Activated T-cell treated with anti-CD3 and anti-CD28 coated beads, Interleukin-2, amount 50 U/mL, for 72 hours (primary cell): Measurements from ENCODE around the gene PDGFRB. TPM values are rescaled to one million over a fixed set of nuclear protein-coding genes. Genes with fewer than 3 reads are reported as not detected.

Experiments used
- ATAC-seq, 2 donors: fragments of 150-1000 bp; cut with Tn5 transposase; replicated peaks in 1 of 2; 2 replicates each; pipeline ENCODE4 v1.10.0; 2021; ENCODE audit warnings: moderate library complexity in 2 of 2, mild to moderate bottlenecking in 1 of 2
- DNase-seq, 2 donors: peaks; one replicate each; pipeline ENCODE4 v3.0.0; 2021 to 2022; ENCODE audit warnings: mixed read lengths in 1 of 2
- H3K27ac Mint-ChIP-seq: one replicate; pipeline ENCODE4 v1.8.0; 2022; ENCODE audit warnings: mild to moderate bottlenecking, moderate library complexity, mixed read lengths
- H3K27me3 Mint-ChIP-seq: one replicate; pipeline ENCODE4 v1.8.0; 2022; ENCODE audit warnings: low read depth, mixed read lengths
- H3K36me3 Mint-ChIP-seq, 2 donors: one replicate each; pipeline ENCODE4 v1.8.0; 2022; ENCODE audit warnings: mixed read lengths in 2 of 2, mild to moderate bottlenecking in 1 of 2; ENCODE audit not compliant: insufficient read depth in 2 of 2
- H3K4me1 Mint-ChIP-seq: one replicate; pipeline ENCODE4 v1.8.0; 2022; ENCODE audit warnings: low read depth, mixed read lengths
- H3K4me3 Mint-ChIP-seq, 2 donors: one replicate each; pipeline ENCODE4 v1.8.0; 2022; ENCODE audit warnings: mild to moderate bottlenecking in 2 of 2, mixed read lengths in 2 of 2, moderate library complexity in 2 of 2
- H3K9me3 Mint-ChIP-seq, 2 donors: one replicate each; pipeline ENCODE4 v1.8.0; 2022; ENCODE audit warnings: mixed read lengths in 2 of 2
- total RNA-seq, 2 donors: library from RNA; stranded (reverse); gene quantifications; one replicate each; pipeline ENCODE4 v1.2.3, GENCODE V29; 2022

PDGFRB gene
- 1 to 10 TPM in 1 of 2 donors, under 1 TPM in 1; 0.34 to 1.1 TPM for total RNA-seq

GRCh38 chr5:150155258-150156026 is at the start of gene PDGFRB:
PDGFRB (minus strand) TSS chr5:150155845; CDS start chr5:150137047, 18,798 bp downstream.
- no peaks in the 10 kb centered on the region for H3K9me3 Mint-ChIP-seq
- ATAC-seq: peak; percentile 56 to 70
- H3K4me3 Mint-ChIP-seq: peak within 1 kb of the TSS; percentile 86 to 89
- peak; percentile 22 to 23 for DNase-seq
- H3K27ac Mint-ChIP-seq: peak within 1 kb of the TSS; percentile 24
- H3K36me3 Mint-ChIP-seq: no peaks in the 10 kb centered on the region
- H3K4me1 Mint-ChIP-seq: peaks cover 6% of the 10 kb centered on the region
- peaks cover 32% of the 10 kb centered on the region for H3K27me3 Mint-ChIP-seq

- peaks cover 24% of the 10 kb centered on the region for H3K27me3 Mint-ChIP-seq
- H3K4me1 Mint-ChIP-seq: peaks cover 10% of the 10 kb centered on the region
- no peaks in the 10 kb centered on the region for H3K9me3 Mint-ChIP-seq
- ATAC-seq (no peak), DNase-seq (no peak)
- H3K27ac Mint-ChIP-seq: no peak overlapping the region
- no peak overlapping the region for H3K4me3 Mint-ChIP-seq
- no peaks in the 10 kb centered on the region for H3K36me3 Mint-ChIP-seq
Observed at GRCh38 chr5:150204590-150204960, 48.9 kb upstream of the PDGFRB start.

GRCh38 chr5:150203832-150204589 is 48.4 kb upstream of the PDGFRB start:
- Mint-ChIP-seq H3K27me3 (peaks cover 26% of the 10 kb centered on the region), H3K36me3 (no peaks in the 10 kb centered on the region), H3K4me1 (peaks cover 6% of the 10 kb centered on the region), H3K9me3 (no peaks in the 10 kb centered on the region), H3K27ac (no peak overlapping the region), H3K4me3 (no peak overlapping the region)
- DNase-seq (no peak), ATAC-seq (no peak)

- Mint-ChIP-seq H3K9me3 (no peaks in the 10 kb centered on the region), H3K27ac (no peak overlapping the region), H3K4me3 (no peak overlapping the region), H3K27me3 (peaks cover 15% of the 10 kb centered on the region), H3K36me3 (no peaks in the 10 kb centered on the region), H3K4me1 (no peaks in the 10 kb centered on the region)
- ATAC-seq (no peak), DNase-seq (no peak)
Observed at GRCh38 chr5:150202501-150202900, 46.9 kb upstream of the PDGFRB start.

GRCh38 chr5:150197476-150197875 is 41.8 kb upstream of the PDGFRB start:
- H3K4me3 Mint-ChIP-seq: no peak overlapping the region
- ATAC-seq (no peak), DNase-seq (no peak)
- no peaks in the 10 kb centered on the region for H3K36me3 Mint-ChIP-seq
- H3K9me3 Mint-ChIP-seq: no peaks in the 10 kb centered on the region
- peaks cover 22% of the 10 kb centered on the region for H3K27me3 Mint-ChIP-seq
- peak overlapping the region; percentile 43 for H3K27ac Mint-ChIP-seq
- no peaks in the 10 kb centered on the region for H3K4me1 Mint-ChIP-seq

- H3K36me3 Mint-ChIP-seq: no peaks in the 10 kb centered on the region
- DNase-seq (no peak), ATAC-seq (no peak)
- no peak overlapping the region for H3K27ac Mint-ChIP-seq
- H3K4me1 Mint-ChIP-seq: no peaks in the 10 kb centered on the region
- peaks cover 22% of the 10 kb centered on the region for H3K27me3 Mint-ChIP-seq
- H3K4me3 Mint-ChIP-seq: no peak overlapping the region
- H3K9me3 Mint-ChIP-seq: no peaks in the 10 kb centered on the region
Observed at GRCh38 chr5:150196986-150197385, 41.3 kb upstream of the PDGFRB start.

- no peak for DNase-seq
- no peaks in the 10 kb centered on the region for H3K4me1 Mint-ChIP-seq
- H3K36me3 Mint-ChIP-seq: no peaks in the 10 kb centered on the region
- no peaks in the 10 kb centered on the region for H3K9me3 Mint-ChIP-seq
- no peak overlapping the region for H3K27ac Mint-ChIP-seq
- ATAC-seq: no peak
- no peak overlapping the region for H3K4me3 Mint-ChIP-seq
- H3K27me3 Mint-ChIP-seq: peaks cover 27% of the 10 kb centered on the region
Observed at GRCh38 chr5:150196514-150196913, 40.9 kb upstream of the PDGFRB start.

- no peaks in the 10 kb centered on the region for H3K4me1 Mint-ChIP-seq
- no peak overlapping the region for H3K4me3 Mint-ChIP-seq
- ATAC-seq: no peak
- no peaks in the 10 kb centered on the region for H3K36me3 Mint-ChIP-seq
- DNase-seq: no peak
- H3K27ac Mint-ChIP-seq: no peak overlapping the region
- peaks cover 33% of the 10 kb centered on the region for H3K27me3 Mint-ChIP-seq
- no peaks in the 10 kb centered on the region for H3K9me3 Mint-ChIP-seq
Observed at GRCh38 chr5:150195736-150196485, 40.3 kb upstream of the PDGFRB start.

- DNase-seq (no peak), ATAC-seq (no peak)
- Mint-ChIP-seq H3K27ac (no peak overlapping the region), H3K4me1 (no peaks in the 10 kb centered on the region), H3K4me3 (no peak overlapping the region), H3K9me3 (no peaks in the 10 kb centered on the region), H3K36me3 (no peaks in the 10 kb centered on the region), H3K27me3 (peaks cover 41% of the 10 kb centered on the region)
Observed at GRCh38 chr5:150192462-150192861, 36.8 kb upstream of the PDGFRB start.

- peaks cover 45% of the 10 kb centered on the region for H3K27me3 Mint-ChIP-seq
- no peaks in the 10 kb centered on the region for H3K36me3 Mint-ChIP-seq
- H3K4me1 Mint-ChIP-seq: no peaks in the 10 kb centered on the region
- H3K9me3 Mint-ChIP-seq: no peaks in the 10 kb centered on the region
- ATAC-seq: no peak
- H3K27ac Mint-ChIP-seq: no peak overlapping the region
- H3K4me3 Mint-ChIP-seq: no peak overlapping the region
- no peak for DNase-seq
Observed at GRCh38 chr5:150190987-150191386, 35.3 kb upstream of the PDGFRB start.

- no peaks in the 10 kb centered on the region for H3K4me1 Mint-ChIP-seq
- H3K9me3 Mint-ChIP-seq: no peaks in the 10 kb centered on the region
- no peak for DNase-seq
- no peak for ATAC-seq
- H3K36me3 Mint-ChIP-seq: no peaks in the 10 kb centered on the region
- no peak overlapping the region for H3K4me3 Mint-ChIP-seq
- no peak overlapping the region for H3K27ac Mint-ChIP-seq
- H3K27me3 Mint-ChIP-seq: peaks cover 45% of the 10 kb centered on the region
Observed at GRCh38 chr5:150190503-150190979, 34.9 kb upstream of the PDGFRB start.

- ATAC-seq (no peak), DNase-seq (no peak)
- Mint-ChIP-seq H3K27ac (no peak within 1 kb of the TSS), H3K9me3 (no peaks in the 10 kb centered on the region), H3K36me3 (no peaks in the 10 kb centered on the region), H3K4me3 (no peak within 1 kb of the TSS), H3K27me3 (peaks cover 39% of the 10 kb centered on the region), H3K4me1 (no peaks in the 10 kb centered on the region)
Observed at GRCh38 chr5:150189728-150190502, 34.3 kb upstream of the PDGFRB start, which contains the start of gene SLC6A7. SLC6A7 (plus strand) TSS chr5:150190062; CDS start chr5:150190328, 266 bp downstream.
